ENCODE data around the gene CREB5.

Gene CREB5

DNA sequence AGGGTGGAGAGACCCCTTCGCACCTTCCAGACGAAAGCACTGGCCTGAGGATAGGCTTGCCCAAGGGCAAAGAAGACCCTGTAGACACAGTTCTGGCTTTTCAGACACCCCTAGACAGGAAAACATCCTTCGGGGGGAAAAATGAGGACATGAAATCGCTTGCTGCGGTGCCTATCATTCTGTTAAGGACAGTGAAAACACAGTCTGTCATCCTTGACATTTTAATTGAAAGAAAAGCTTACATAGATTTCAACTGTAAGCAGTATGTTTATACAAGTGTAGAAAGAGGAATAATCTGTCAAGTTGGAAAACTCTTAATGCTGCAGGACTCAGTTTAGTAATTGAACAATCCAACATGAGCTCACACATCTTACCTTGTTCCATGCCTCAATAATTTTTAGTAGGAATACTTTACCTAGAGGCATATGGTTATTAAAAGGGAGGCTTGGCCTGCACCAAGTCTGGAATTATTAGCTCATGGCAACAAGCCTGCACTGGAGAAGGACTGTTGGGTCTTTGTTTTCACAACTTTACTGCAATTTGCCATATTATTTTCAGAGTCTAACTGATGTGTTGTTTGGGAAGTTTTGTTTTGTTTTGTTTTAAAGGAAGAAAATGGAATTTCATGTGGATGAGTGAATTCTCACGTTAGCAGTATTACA is 302.3 kb downstream of the CREB5 start:
- no peak for DNase-seq (ENCODE audit: low spot score)

DNA sequence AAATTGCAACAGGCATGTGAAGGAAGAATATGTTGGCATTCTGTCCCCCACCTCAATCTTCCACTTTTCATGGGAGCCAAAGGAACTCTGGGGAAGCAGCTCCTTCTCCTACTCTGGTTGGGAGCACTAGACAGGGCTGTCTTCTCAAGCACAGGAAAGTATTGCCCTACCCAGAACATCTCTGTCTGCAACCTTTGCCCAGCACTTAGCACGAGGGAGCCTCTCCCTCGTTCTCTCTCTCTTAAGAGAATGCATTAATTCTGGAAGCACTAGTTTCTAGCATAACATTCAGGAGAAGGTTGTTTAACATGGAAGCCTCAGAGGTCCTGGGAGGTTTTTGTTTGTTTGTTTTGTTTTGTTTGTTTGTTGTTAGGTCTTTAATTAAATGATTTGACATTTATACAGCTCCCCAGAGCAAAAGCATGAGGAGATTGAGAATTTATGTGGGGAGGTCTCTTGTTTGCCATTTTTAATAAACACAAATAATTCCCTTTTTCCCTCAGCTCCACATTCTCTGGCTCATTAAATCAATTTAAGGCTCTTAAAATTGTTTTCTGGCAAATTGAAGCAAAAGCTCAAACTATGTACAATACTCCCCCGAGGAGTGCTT is 305.2 kb downstream of the CREB5 start:
- DNase-seq (ENCODE audit: low spot score), result no peak

DNA sequence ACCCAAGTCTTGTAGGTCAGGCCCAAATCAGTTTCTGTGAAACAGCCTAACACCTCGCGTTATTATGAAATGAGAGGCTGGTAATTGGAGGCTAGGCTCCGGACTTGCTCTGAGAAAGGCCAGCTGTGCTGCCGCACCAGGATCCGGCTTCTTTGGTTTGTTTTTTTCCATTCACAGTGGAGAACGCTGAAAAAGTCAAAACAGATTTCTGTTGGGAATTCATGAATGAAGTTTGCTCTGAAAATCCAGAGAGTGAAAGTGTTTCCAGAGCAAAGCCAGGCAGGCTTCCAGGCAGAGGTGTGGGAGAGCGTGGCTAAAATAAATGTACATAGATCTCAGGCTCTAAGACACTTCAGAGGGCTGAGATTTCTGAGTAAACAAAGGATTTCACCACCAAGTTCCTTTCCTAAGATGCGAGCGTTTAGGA is 305.8 kb downstream of the CREB5 start:
- no peak for DNase-seq (ENCODE audit: low spot score)

DNA sequence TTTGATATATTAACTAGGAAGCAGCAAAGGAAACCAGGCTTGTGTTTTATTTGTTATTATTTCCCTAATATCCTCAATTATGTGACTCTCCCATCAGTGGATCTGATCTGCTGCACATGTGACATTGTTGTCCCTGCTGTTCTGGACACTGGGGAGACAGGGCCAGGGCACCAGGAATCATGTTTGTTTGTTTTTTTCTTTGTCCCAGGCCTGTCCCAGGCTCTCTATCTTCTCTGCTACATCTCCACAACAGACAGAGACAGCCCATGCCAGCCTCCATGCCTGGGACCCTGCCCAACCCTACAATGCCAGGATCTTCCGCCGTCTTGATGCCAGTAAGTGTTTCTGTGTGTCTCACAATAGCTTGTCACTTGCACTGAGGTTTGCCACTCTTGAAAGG is 306.2 kb downstream of the CREB5 start:
- DNase-seq (ENCODE audit: low spot score), result no peak

DNA sequence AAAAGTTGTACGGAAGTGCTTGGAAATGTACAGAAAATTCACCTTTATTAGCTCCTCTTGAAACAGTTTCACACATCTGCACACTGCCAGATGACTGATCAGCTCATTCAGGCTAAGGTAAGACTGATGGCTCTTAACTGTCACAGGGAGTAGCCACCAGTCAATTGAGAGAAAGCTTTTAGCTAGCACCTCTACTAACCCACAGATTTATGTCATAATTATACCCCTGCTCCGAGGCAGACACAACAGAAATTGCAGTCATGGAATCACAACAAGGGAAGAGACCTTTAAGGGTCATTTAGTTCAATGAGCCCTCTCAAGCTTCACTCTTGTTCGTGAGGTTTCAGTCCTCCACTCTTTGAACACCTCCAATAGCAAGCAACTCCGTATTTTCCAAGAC is 310.4 kb downstream of the CREB5 start:
- DNase-seq (ENCODE audit: low spot score), result no peak

DNA sequence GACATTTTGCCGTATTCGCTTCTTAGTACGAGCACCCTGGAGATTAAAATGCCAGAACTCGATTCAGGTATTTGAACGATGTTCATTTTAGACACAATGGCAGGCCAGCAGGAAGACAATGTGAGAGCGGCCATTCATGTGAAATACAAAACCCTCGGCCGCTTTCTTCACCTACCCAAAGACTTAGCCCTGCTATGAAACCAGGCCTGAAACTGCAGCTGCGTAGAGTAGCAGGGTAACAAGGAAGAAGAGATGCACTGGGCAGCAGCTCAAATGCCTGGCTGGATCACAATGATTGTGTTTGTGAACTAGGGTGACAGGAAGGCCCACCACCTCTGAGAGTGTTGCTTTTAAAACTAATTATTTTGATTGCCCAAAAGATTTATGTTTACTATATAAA is 311.0 kb downstream of the CREB5 start:
- no peak for DNase-seq (ENCODE audit: low spot score)

DNA sequence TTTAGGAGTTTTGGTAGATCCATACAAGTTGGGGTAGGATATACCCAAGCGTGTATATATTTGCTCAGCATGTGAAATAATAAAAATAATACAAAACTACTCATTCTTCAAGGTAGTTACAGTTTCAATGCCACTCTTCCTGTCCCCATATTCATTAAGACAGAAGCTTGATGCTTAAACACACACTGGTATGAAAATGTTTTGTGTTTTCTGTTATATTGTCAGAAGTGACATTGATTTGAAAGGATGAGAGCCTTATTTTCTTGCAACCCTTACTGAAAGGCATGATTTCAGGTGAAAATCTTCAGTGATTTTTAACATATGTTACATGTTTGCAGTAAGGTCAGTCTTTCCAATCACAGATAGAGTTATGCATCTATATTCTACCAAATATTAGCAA is 312.2 kb downstream of the CREB5 start:
- no peak for DNase-seq (ENCODE audit: low spot score)

DNA sequence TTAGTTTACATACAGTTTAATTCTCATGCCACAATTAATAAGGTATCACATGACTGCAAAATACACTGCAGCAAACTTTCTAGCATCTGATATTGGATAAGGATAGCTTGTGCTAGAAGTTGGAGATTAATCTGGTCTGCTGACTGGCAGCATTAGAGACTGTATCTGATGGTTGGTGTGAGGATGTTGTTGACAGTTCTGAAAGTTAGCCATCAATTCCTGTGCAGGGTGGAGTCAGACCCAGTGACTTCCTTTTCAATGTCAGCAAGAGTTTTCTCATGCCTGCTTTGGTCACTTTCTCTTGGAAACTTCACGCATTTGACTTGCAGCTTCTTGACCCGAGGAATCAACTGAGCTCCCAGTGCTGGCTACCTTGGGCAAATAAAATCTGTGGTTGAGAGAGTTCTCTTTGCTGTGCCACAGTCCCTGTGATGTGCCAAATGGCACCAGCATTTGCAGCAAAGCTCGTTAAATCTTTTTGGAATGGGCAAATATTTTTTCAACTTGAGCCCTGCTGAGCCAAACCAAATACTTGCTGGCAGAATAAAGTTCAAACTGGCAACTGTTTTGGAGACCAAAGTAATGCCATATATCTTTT is 312.8 kb downstream of the CREB5 start:
- no peak for DNase-seq (ENCODE audit: low spot score)

DNA sequence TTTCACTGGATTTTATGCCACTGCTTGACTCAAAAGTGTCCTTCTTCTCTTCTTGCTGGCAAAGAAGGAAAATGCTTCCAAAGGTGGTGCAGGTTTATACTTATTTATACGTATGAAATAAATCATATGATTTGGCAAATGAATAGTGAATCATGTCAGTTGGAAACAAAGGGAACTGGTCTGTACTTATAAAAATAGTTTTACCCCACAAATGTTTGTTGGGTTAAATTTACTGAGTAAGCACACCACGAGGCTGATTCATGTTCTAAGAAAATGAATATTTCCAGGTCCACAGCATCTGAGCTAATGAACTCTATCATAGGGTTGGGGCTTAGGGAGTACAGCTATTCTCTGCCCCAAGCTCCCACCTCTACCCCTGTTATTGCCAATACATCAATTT is 313.6 kb downstream of the CREB5 start:
- DNase-seq (ENCODE audit: low spot score), result no peak

DNA sequence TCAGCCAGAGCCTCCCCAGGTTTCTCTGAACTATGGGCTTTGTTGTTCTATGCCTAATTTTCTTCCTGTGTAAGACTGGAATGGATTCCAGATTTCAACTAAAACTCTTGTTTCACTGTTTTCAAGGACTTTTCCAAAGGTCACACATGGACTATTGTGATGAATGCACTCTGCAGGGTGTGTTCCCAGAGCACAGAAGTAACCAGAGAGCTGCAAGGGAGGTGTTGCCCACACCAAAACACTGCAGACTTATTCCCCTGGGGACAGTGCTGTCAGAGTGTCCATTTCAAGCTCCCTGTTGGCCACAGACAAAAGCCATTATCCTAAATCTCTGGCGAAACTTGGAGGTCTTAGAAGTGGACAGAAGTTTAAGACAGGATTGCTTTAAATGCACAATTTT is 314.2 kb downstream of the CREB5 start:
- peak; percentile 28 for DNase-seq (ENCODE audit: low spot score)

DNA sequence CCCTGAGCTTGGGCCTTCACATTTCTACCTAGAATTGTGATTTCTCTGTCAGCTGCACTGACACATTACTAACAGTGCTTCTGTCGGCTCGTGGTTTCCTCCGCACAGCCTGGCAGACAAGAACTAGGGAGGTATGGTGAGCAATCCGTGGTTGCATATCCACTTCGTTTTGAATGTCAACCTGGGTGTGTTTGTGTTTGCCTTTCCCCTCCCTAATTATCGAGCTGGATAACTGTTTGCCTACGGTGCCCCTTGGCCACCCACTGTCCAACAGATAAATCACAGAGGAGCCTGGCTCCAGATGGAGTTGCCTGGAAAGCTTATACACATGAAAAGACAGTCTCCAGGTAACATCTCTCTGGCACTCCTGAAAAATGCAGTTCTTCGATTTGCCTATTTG is 317.0 kb downstream of the CREB5 start:
- no peak for DNase-seq (ENCODE audit: low spot score)

DNA sequence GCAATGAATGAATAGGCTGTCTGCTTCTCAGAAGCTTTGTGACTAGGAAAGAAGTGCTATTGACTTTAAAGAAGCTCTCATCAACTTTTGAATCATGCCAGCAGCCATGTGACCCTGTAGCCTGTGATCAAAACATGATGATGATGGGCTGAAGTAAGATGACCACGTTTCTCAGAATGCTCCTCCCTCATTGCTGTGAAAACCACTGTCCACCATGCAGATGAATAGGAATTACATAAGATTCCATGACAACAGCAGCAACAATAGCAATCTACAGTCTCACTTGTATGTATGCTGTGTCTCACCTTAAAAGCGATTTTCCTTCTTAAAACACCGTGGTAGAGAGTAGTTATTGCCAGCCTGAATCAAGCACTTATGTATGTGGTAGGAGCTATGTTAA is 317.4 kb downstream of the CREB5 start:
- peak; percentile 23 for DNase-seq (ENCODE audit: low spot score)

DNA sequence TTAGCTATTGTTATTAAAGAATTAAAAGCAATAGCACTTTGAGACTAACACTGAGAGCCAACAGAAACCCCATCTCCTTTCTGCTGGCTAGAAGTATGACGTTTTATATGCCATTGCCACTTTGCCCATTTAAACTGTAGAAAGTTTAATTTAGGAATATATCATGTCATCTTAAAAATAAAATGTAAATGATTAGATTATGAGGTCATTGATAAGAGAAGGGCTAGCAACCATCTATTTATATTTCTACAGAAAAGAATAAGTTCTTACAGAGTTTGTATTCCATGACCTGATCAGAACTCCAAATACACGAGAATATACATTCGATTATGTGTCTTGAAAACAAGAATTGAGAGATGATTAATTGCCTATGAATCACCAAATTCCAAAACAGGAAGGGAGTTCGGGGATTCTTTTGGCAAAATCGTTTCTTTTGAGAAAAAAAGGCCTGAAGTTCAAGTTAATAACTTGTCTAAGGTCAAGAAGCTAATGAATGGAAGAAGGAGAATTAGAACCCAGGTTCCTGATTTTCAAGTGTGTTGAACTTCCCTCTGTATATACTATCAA is 318.9 kb downstream of the CREB5 start:
- DNase-seq (ENCODE audit: low spot score), result no peak

DNA sequence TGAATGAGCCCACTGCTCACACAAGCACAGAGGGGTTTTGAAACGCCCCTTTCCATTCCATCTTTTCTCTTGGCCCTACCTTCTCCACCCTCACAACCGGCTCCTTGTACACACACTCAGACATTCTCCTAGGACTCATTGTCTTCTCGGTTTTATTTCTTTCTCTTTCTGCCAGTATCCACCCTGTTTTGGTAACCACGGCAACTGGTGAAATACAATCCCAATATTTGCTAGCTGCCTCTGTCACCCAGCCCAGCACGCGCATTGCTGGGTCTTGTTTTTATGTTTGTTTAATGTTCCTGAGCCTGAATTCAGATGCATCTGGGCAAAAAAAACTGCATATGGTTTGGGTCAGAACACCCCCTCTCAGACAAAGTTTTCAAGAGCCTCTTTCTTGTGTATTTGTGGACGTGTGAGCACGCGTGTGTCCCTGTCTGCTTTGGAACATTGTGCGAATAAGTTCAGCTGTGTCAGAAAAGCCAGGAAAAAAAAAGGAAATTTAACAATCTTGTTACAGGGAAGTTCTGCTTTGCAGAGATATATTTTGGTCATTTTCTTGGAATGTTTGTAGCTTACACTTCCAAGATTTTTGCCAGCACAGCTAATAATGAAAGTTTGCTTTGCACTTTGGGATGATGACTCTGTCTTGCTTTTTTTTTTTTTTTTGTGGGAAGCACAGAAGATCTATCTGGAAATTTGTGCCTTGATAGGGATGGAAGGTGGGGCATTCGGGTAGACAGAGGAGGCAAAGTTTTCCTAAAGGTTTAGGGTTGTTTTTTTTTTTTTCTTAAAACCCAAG is 320.0 kb downstream of the CREB5 start:
- no peak for DNase-seq (ENCODE audit: low spot score)

DNA sequence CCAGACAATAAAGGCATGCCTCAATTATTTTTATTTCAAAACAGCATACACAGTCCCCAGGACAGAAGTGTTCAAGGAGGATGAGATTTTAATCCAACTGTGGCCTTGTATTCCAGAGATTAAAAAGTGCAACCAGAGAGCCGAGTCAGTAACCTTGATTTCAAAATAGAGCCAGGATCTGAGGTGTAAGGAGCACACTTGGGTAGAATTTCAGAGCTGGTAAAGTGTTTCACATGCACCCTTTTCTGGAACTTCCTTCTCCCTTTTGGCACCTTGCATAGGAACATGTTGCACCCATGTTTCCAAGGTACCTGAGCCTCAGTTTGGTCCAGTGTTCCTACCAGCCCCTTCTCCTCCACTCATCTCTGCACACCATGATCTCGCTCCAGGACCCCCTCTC is 320.7 kb downstream of the CREB5 start:
- DNase-seq (ENCODE audit: low spot score), result no peak

DNA sequence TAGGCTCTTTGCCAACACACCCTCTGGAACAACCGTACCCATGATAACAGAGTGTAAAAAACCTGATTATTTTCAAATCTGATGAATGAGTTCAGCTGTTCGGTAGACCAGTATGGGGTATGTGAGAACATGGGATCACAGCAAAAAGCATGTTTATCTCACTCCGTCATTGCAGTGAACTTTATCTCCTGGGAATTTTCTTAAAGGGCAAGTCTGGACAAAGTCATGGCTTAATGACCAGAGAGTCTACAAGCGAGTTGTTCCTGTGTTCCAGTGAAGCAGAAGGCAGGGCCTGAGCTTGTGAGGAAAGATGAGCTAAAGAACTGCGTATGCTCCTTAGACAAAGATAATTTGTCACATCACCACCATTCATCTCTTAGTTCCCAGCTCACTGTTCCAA is 326.1 kb downstream of the CREB5 start:
- DNase-seq (ENCODE audit: low spot score), result no peak

DNA sequence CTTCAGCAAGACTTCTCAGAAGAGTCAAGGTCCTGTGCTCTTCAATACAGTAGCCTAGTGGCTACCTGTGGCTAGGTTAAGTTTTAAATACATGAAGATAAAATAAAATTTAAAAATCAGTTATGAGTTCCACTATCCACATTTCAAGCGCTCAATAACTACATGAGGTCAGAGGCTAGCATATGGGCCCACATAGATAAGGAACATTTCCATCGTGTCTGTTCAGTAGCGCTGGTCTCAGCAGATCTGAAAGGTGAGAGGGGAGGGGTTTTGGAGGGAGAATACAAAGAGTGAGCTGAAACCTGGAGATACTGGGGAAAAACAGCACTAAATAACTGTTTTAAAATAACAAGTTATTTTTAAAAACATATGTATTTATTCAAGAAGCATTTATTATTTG is 326.8 kb downstream of the CREB5 start:
- no peak for DNase-seq (ENCODE audit: low spot score)

DNA sequence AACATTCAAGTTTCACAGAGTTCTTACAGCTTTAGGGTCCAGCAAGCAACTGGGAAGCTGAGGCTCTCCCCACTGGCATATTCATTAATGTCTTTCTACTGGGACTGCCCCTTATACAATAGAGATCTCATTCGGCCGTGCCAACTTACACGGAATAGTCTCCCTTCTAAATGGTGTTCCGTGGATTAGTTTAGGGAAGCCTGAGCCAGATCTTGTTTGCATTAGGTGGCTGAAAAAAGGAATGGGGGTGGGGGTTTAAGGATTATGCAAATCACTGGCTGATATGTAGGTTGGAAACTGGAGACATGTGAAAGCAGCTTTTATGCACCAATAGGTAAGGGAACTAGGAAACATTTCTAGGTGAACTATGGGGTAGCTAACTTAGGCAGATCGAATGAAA is 327.5 kb downstream of the CREB5 start:
- DNase-seq (ENCODE audit: low spot score), result no peak

DNA sequence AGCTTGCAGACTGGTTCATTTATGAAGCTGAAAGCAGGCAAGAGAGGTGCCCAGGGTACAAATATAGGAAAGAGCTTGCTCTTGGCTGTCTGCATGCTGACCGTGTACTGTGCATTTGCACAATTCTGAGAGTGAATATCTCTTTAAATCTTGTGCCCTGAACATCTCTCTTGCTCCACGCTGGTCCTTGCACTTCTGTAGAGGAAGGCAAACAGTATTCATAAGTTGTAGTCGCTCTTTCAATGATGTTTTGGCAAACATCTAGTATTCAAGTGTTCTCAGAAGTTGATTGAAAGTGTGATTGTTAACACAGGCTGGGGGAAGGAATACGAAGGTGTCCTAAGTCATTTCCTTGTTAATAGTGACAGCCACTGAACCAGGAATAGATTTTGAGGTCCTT is 332.6 kb downstream of the CREB5 start:
- no peak for DNase-seq (ENCODE audit: low spot score)

DNA sequence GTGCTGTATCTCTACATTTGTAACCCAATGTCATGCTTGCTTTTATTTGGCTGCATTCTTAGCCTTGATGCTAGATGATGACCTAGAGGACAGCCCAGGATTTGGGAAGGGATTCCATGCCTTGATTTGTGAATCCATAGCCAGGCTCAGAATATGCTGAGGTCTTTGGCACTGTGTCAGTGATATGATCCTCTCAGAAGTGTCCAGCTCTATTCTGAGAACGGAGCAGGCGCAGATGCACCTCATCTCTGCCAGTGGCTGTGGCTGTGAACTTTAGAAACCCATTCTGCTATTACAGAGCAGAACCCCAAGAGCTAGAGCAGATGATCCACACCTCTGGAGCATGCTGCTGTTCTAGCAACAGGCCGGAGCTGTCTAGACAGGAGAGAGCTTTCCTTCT is 333.0 kb downstream of the CREB5 start:
- DNase-seq (ENCODE audit: low spot score), result no peak

DNA sequence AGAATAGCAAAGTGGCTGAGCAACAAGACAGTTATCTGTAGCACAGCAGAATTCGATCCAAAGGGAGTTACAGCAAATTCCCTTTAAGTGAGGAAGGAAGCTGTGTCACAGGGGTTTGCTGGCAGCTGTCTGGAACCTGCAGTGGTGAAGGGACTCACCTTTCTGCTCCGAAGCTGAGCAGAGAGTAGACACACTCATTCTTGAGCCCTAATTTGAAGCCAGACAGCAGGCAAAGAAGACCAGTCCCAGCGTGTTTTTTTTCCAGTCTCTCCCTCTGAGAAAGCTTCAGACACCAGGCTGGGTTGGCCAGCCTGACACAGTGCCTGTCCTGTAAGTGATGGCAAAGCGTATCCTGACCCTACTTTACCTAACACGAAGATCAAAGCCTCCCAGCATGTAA is 335.1 kb downstream of the CREB5 start:
- no peak for DNase-seq (ENCODE audit: low spot score)

DNA sequence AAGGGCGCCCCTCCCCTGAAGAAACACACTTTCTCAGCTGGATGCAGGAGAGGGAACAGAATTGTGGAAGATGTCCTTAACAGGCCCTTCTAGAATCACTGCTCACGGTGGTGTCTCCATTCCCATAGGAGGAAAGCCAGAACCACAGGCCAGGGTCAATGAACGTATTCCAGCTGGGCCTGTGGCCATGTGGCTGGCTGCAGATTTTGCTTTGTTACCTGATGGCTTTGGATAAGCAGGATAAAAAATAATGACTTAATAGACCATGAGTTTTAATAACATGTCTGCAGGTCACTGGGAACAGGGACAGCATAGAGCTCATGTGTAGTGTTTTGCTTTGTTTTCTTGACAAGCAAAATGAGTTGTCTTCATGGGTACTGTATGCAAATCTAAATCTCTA is 335.5 kb downstream of the CREB5 start:
- DNase-seq (ENCODE audit: low spot score), result no peak

DNA sequence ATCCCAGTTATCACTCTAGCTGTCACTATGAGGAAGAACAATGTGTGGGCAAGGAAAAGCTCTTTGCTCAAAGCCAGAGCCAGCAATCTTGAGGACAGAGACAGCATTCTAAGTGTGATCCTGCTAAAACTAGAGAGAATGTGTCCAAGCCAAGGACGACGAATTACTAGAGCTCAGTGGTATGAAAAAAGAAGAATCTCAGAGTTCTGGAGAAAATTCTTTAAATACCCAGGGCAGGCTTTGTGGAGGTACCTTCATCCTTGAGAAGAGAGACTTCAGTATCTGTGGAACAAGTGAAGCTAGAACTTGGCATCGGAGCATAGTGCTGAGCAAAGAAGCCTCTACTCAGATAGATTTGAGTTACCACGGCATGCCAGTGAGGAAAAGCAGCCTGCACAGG is 336.0 kb downstream of the CREB5 start:
- DNase-seq (ENCODE audit: low spot score), result no peak
